M059J (cell line): Measurements from ENCODE around the gene ZNF79. TPM values are rescaled to one million over a fixed set of nuclear protein-coding genes. Genes with fewer than 3 reads are reported as not detected.

ENCODE experiments used
- total RNA-seq: library from RNA; depleted of rRNA; stranded (reverse); fragments of >200 nt; shearing (Covaris generic); gene quantifications from 2 replicates; pipeline ENCODE4 v1.2.3, GENCODE V29; 2014; rRNA removed

Gene ZNF79
- total RNA-seq, 1 experiment from 2014 or later: 9.4 TPM

Other genes starting within 250 kb of the ZNF79 start
- gene GARNL3, start 159.6 kb upstream of the ZNF79 start, total RNA-seq: 3.6 and 5.9 TPM in 2 replicates
- 27.0 and 31.7 TPM in 2 replicates for gene SLC2A8, start 27.2 kb upstream of the ZNF79 start, total RNA-seq
- gene RPL12, start 27.0 kb downstream of the ZNF79 start, total RNA-seq: 1,304 and 1,604 TPM in 2 replicates
- gene LRSAM1, start 27.1 kb downstream of the ZNF79 start, total RNA-seq: 9.5 and 12.4 TPM in 2 replicates
- 15.0 and 32.1 TPM in 2 replicates for gene STXBP1, start 187.9 kb downstream of the ZNF79 start, total RNA-seq